Neural cell (in vitro differentiated cells): ENCODE data around the gene EIF2A.
"Not testable (repeated sequence)": the region's sequence is repeated elsewhere in the genome, so short reads cannot be mapped to it uniquely, and the experiment has no call there.

Experiments
- CTCF ChIP-seq: fragments of 450-650 bp; IDR thresholded peaks from 2 replicates; pipeline ENCODE4 v1.5.1; 2014; ENCODE audit warnings: antibody characterized with exemption, mild to moderate bottlenecking, moderate library complexity; ENCODE audit not compliant: poor library complexity, severe bottlenecking
- EP300 ChIP-seq: fragments of 450-650 bp; conservative IDR thresholded peaks from 2 replicates; pipeline ENCODE4 v1.6.1; 2014; ENCODE audit warnings: antibody characterized with exemption, mild to moderate bottlenecking, moderate library complexity; ENCODE audit not compliant: poor library complexity, severe bottlenecking
- EZH2 ChIP-seq: fragments of 200-600, 300-800 bp; shearing (Covaris generic), sonication (generic); IDR thresholded peaks from 2 replicates; pipeline ENCODE4 v1.6.1; 2014; ENCODE audit warnings: antibody characterized with exemption, low read length, borderline replicate concordance, mild to moderate bottlenecking; ENCODE audit not compliant: insufficient read depth, poor library complexity, severe bottlenecking
- POLR2AphosphoS5 ChIP-seq: IDR thresholded peaks from 2 replicates; pipeline ENCODE4 v1.6.1; 2012
- SMC3 ChIP-seq: fragments of 450-650 bp; conservative IDR thresholded peaks from 2 replicates; pipeline ENCODE4 v1.6.1; 2014; ENCODE audit warnings: antibody characterized with exemption, mild to moderate bottlenecking, moderate library complexity; ENCODE audit not compliant: poor library complexity
- TF ChIP-seq, protein P1 (sequence below): IDR thresholded peaks from 2 replicates; pipeline ENCODE4 v1.6.1; 2012; ENCODE audit warnings: borderline replicate concordance

DNA sequence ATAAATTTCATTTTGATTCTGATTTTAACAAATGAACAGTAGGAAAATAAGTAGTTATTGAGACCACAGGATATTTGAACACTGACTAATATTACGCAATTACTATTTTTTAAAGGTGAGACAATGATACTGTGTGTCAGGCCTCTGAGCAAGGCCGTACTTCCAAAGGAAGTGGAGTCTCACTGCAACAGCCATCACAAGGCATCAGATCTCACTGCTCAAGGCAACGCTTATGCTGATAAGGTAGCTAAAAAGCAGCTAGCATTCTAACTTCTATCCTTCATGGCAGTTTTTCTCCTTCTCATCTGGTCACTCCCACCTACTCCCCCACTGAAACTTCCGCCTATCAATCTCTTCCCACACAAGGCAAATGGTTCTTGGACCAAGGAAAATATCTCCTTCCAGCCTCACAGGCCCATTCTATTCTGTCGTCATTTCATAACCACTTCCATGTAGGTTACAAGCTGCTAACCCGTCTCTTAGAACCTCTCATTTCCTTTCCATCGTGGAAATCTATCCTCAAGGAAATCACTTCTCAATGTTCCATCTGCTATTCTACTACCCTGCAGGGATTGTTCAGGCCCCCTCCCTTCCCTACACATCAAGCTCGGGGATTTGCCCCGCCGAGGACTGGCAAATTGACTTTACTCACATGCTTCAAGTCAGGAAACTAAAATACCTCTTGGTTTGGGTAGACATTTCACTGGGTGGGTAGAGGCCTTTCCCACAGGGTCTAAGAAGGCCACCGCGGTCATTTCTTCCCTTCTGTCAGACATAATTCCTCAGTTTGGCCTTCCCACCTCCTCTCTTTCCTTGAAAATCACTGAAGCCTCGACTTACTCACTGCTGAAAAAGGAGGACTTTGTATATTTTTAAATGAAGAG is 54.3 kb downstream of the EIF2A start:
- not testable (repeated sequence) for TF ChIP-seq EZH2, CTCF, EP300, POLR2AphosphoS5, SMC3
- TF ChIP-seq, protein P1, sequence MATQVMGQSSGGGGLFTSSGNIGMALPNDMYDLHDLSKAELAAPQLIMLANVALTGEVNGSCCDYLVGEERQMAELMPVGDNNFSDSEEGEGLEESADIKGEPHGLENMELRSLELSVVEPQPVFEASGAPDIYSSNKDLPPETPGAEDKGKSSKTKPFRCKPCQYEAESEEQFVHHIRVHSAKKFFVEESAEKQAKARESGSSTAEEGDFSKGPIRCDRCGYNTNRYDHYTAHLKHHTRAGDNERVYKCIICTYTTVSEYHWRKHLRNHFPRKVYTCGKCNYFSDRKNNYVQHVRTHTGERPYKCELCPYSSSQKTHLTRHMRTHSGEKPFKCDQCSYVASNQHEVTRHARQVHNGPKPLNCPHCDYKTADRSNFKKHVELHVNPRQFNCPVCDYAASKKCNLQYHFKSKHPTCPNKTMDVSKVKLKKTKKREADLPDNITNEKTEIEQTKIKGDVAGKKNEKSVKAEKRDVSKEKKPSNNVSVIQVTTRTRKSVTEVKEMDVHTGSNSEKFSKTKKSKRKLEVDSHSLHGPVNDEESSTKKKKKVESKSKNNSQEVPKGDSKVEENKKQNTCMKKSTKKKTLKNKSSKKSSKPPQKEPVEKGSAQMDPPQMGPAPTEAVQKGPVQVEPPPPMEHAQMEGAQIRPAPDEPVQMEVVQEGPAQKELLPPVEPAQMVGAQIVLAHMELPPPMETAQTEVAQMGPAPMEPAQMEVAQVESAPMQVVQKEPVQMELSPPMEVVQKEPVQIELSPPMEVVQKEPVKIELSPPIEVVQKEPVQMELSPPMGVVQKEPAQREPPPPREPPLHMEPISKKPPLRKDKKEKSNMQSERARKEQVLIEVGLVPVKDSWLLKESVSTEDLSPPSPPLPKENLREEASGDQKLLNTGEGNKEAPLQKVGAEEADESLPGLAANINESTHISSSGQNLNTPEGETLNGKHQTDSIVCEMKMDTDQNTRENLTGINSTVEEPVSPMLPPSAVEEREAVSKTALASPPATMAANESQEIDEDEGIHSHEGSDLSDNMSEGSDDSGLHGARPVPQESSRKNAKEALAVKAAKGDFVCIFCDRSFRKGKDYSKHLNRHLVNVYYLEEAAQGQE, result not testable (repeated sequence)
